ENCODE measurements around the gene FLNA. TPM values are rescaled to one million over a fixed set of nuclear protein-coding genes. Genes with fewer than 3 reads are reported as not detected.
A peak's percentile ranks its signal among the peaks of the same experiment; 100 is the strongest.

The FLNA gene
- total RNA-seq, 2 experiments from 2014 or later = 1,012 to 1,022 TPM

DNA sequence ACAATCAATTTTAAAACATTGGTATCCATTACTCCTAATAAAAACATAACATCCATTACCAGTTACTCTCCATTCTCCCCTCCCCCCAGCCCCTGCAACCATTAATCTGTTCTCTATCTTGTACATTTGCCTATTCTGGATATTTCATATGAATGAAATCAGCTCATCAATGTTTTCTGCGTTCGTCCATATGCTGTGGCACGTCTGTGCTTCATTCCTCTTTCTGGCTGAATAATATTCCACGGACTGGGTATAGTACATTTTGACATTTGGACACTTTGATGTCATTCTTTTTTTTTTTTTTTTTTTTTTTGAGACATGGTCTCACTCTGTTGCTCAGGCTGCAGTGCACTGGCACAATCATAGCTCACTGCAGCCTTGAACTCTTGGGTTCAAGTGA, 29.4 kb upstream of the FLNA start:
- intact Hi-C loops (cut with DNase I, micrococcal nuclease) = loop anchor here in 1 of 2 experiments (5.0 kb wide), 1 partner anchor 128 kb away; no protein-coding TSS in a partner anchor
- Mint-ChIP-seq H3K36me3 (ENCODE audit: low read depth) (peaks cover 38% of the 10 kb centered on the region), H3K9me3 (no peaks in the 10 kb centered on the region), H3K4me1 (ENCODE audit: low read depth) (peaks cover 18% of the 10 kb centered on the region), H3K27me3 (no peaks in the 10 kb centered on the region), H3K27ac (peak overlapping the region; percentile 39), H3K4me3 (no peak overlapping the region)
- H3K27ac ChIP-seq (ENCODE audit: low read depth in 1 of 2, low read length in 2 of 2) = no peak overlapping the region
- no peaks in the 10 kb centered on the region for H3K9me3 ChIP-seq (ENCODE audit: control insufficient read depth in 1 of 2, insufficient read depth in 1 of 2, low read length in 2 of 2)
- peaks cover 24% of the 10 kb centered on the region for H3K36me3 ChIP-seq (ENCODE audit: insufficient read depth, low read length)
- TF ChIP-seq, protein P1, sequence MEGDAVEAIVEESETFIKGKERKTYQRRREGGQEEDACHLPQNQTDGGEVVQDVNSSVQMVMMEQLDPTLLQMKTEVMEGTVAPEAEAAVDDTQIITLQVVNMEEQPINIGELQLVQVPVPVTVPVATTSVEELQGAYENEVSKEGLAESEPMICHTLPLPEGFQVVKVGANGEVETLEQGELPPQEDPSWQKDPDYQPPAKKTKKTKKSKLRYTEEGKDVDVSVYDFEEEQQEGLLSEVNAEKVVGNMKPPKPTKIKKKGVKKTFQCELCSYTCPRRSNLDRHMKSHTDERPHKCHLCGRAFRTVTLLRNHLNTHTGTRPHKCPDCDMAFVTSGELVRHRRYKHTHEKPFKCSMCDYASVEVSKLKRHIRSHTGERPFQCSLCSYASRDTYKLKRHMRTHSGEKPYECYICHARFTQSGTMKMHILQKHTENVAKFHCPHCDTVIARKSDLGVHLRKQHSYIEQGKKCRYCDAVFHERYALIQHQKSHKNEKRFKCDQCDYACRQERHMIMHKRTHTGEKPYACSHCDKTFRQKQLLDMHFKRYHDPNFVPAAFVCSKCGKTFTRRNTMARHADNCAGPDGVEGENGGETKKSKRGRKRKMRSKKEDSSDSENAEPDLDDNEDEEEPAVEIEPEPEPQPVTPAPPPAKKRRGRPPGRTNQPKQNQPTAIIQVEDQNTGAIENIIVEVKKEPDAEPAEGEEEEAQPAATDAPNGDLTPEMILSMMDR (IDR thresholded peaks at IDR 0.05) = no peak
- ChIA-PET CTCF (no interaction called here), POLR2A (no interaction called here)
- no peaks in the 10 kb centered on the region for H3K27me3 ChIP-seq (ENCODE audit: control insufficient read depth in 1 of 2, insufficient read depth in 2 of 2, low read length in 2 of 2)
- no peak for DNase-seq
- peaks cover 16% of the 10 kb centered on the region for H3K4me1 ChIP-seq (ENCODE audit: insufficient read depth, low read length)
- H3K4me3 ChIP-seq (ENCODE audit: low read length) = no peak overlapping the region
- no peak for ATAC-seq (ENCODE audit: poor library complexity)

DNA sequence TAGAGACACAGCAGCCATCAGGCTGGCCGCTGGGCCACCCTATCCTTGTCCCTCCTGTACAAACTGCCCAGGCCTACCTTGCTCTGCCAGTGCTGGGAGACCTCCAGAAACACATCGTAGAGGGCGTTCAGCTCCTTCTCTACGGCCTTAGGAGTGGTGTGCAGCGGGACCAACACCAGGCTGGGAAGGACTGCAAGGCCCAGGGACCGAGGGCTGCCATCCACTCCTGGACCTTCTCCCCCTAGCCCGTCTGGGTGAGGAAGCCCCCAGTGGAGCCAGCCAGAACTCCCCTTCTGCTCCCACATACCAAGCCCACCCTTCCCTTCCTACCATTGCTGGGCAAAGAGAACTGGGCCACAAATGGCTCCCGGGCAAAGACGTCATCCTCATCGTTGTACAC, 28.8 kb upstream of the FLNA start:
- Mint-ChIP-seq H3K9me3 (no peaks in the 10 kb centered on the region), H3K4me1 (ENCODE audit: low read depth) (peaks cover 18% of the 10 kb centered on the region), H3K27ac (peak overlapping the region; percentile 39), H3K4me3 (no peak overlapping the region), H3K36me3 (ENCODE audit: low read depth) (peaks cover 45% of the 10 kb centered on the region), H3K27me3 (no peaks in the 10 kb centered on the region)
- ATAC-seq (ENCODE audit: poor library complexity) (no peak), DNase-seq (peak in 1 of 14 experiments; percentile 11)
- ChIA-PET POLR2A (no interaction called here), CTCF (no interaction called here)
- TF ChIP-seq, protein P1 (IDR thresholded peaks at IDR 0.05) = no peak
- no peaks in the 10 kb centered on the region for H3K27me3 ChIP-seq (ENCODE audit: control insufficient read depth in 1 of 2, insufficient read depth in 2 of 2, low read length in 2 of 2)
- peaks cover 16% of the 10 kb centered on the region for H3K4me1 ChIP-seq (ENCODE audit: insufficient read depth, low read length)
- intact Hi-C loops (cut with DNase I, micrococcal nuclease) = loop anchor here in 1 of 2 experiments (5.0 kb wide), 1 partner anchor 129 kb away; no protein-coding TSS in a partner anchor
- no peak overlapping the region for H3K4me3 ChIP-seq (ENCODE audit: low read length)
- H3K27ac ChIP-seq (ENCODE audit: low read depth in 1 of 2, low read length in 2 of 2) = no peak overlapping the region
- peaks cover 24% of the 10 kb centered on the region for H3K36me3 ChIP-seq (ENCODE audit: insufficient read depth, low read length)
- no peaks in the 10 kb centered on the region for H3K9me3 ChIP-seq (ENCODE audit: control insufficient read depth in 1 of 2, insufficient read depth in 1 of 2, low read length in 2 of 2)

DNA sequence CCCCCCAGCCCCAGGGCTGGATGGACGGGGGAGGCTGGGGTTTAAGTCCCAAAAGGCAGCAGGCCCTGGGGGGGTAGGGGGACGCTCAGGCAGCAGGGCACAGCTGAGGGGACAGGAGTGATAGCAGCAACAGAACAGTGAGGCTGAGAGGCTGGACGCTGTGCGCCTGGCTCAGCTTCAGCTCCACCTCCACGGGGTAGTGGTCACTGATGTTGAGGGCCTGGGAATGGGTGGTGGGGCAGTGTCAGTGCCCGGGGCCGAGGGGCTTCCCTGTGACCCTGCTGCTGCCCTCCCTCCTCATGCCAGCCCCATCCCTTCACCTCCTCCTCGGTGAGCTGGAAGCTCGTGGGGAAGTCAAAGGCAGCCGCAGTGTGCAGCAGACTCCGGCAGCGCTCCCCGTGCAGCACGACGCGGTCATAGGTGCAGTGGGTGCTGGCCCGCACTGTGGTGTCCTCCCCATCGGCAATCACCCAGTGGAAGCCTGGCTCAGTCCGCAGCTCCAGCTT, 28.2 kb upstream of the FLNA start:
- Mint-ChIP-seq H3K36me3 (ENCODE audit: low read depth) (peaks cover 48% of the 10 kb centered on the region), H3K27ac (peak overlapping the region; percentile 99), H3K4me3 (no peak overlapping the region), H3K27me3 (no peaks in the 10 kb centered on the region), H3K9me3 (no peaks in the 10 kb centered on the region), H3K4me1 (ENCODE audit: low read depth) (peaks cover 22% of the 10 kb centered on the region)
- TF ChIP-seq, protein P1 (IDR thresholded peaks at IDR 0.05) = no peak
- Histone ChIP-seq H3K4me1 (ENCODE audit: insufficient read depth, low read length) (peaks cover 18% of the 10 kb centered on the region), H3K9me3 (ENCODE audit: control insufficient read depth in 1 of 2, insufficient read depth in 1 of 2, low read length in 2 of 2) (no peaks in the 10 kb centered on the region), H3K36me3 (ENCODE audit: insufficient read depth, low read length) (peaks cover 24% of the 10 kb centered on the region), H3K4me3 (ENCODE audit: low read length) (no peak overlapping the region), H3K27me3 (ENCODE audit: control insufficient read depth in 1 of 2, insufficient read depth in 2 of 2, low read length in 2 of 2) (no peaks in the 10 kb centered on the region), H3K27ac (ENCODE audit: low read depth in 1 of 2, low read length in 2 of 2) (no peak overlapping the region)
- ChIA-PET CTCF (no interaction called here), POLR2A (no interaction called here)
- ATAC-seq (ENCODE audit: poor library complexity) (no peak), DNase-seq (peak in 1 of 14 experiments; percentile 12)
- intact Hi-C loops (cut with DNase I, micrococcal nuclease) = loop anchor here in 1 of 2 experiments (5.0 kb wide), 1 partner anchor 130 kb away; no protein-coding TSS in a partner anchor

All from CD4-positive, alpha-beta T cell (primary cell).